K562 (cell line): ENCODE measurements around the gene MT1HL1. TPM values are rescaled to one million over a fixed set of nuclear protein-coding genes. Genes with fewer than 3 reads are reported as not detected.

Source experiments
- ATAC-seq: fragments of 200-7000 bp; cut with Tn5 transposase; 3 replicates; pipeline ENCODE4 v1.9.1; 2020; ENCODE audit warnings: moderate library complexity
- BruUV-seq: library from RNA; stranded (reverse); fragments of 400-500 nt; replicated peaks from 2 replicates; lab custom pipeline; 2021; lab: Mats Ljungman, UMichigan
- CTCF ChIA-PET: fragments of 300-600 bp; formaldehyde crosslinking; extraction: SDS; loops from one replicate; lab custom pipeline; 2021; ENCODE audit warnings: low intra/inter-chr PET ratio; lab: Yijun Ruan, JAX
- POLR2A ChIA-PET: fragments of 300-600, 350-650 bp; sonication (Branson Sonifier 250); formaldehyde crosslinking; extraction: SDS; loops from one replicate; lab custom pipeline; 2021; ENCODE audit warnings: antibody characterized with exemption, inconsistent platforms; lab: Yijun Ruan, JAX
- DNase-seq, 4 experiments: peaks; one replicate each; pipeline versions ENCODE4 v3.0.0 to v3.0.0-alpha.2; 2011 to 2018; ENCODE audit warnings: low spot score in 3 of 4, mixed read lengths in 3 of 4; ENCODE audit errors: extremely low read depth in 1 of 4
- FAIRE-seq: peaks from 2 replicates; lab custom pipeline; 2011; peaks lifted over from hg19 to GRCh38; lab: Jason Lieb, UNC
- H2AFZ ChIP-seq: 2 replicates; pipeline ENCODE4 v1.6.0; 2011; ENCODE audit warnings: low read depth, low read length, control low read depth, inconsistent platforms
- H3K27ac ChIP-seq: fragments of 200-600 bp; 3 replicates; pipeline ENCODE4 v1.8.0; 2011; ENCODE audit warnings: low read depth, mild to moderate bottlenecking, control low read depth, inconsistent platforms, low read length, moderate library complexity, mixed read lengths; ENCODE audit errors: extremely low read depth
- H3K27me3 ChIP-seq, 2 experiments: fragments of 300-600 bp in 1 of 2; 2 replicates in 1 of 2; 3 replicates in 1 of 2; pipeline versions ENCODE4 v1.6.0 to v1.8.0; 2011; ENCODE audit warnings: inconsistent platforms in 2 of 2, low read length in 2 of 2, mild to moderate bottlenecking in 1 of 2, mixed read lengths in 1 of 2, moderate library complexity in 1 of 2; ENCODE audit not compliant: control insufficient read depth in 2 of 2, insufficient read depth in 2 of 2
- H3K36me3 ChIP-seq: fragments of 300-600 bp; 3 replicates; pipeline ENCODE4 v1.8.0; 2011; ENCODE audit warnings: mild to moderate bottlenecking, low read length, inconsistent platforms; ENCODE audit not compliant: control insufficient read depth, insufficient read depth
- H3K4me1 ChIP-seq, 2 experiments: fragments of 200-600 bp in 1 of 2; replicated peaks in 1 of 2; 2 replicates in 1 of 2; 3 replicates in 1 of 2; pipeline versions ENCODE4 v1.5.1 to v1.8.0; 2011; ENCODE audit warnings: inconsistent platforms in 2 of 2, low read length in 2 of 2, mild to moderate bottlenecking in 1 of 2, mixed read lengths in 1 of 2, moderate library complexity in 1 of 2; ENCODE audit not compliant: control insufficient read depth in 2 of 2, insufficient read depth in 2 of 2
- H3K4me2 ChIP-seq: 2 replicates; pipeline ENCODE4 v1.6.1; 2011; ENCODE audit warnings: low read length, control low read depth, inconsistent platforms, mixed read lengths; ENCODE audit not compliant: insufficient read depth
- H3K4me3 ChIP-seq: fragments of 200-600 bp; sonication (generic), shearing (Covaris generic); 2 replicates; pipeline ENCODE4 v1.5.1; 2016; ENCODE audit warnings: control low read depth, inconsistent platforms
- H3K79me2 ChIP-seq: fragments of 200-600 bp; 3 replicates; pipeline ENCODE4 v1.8.0; 2011; ENCODE audit warnings: low read length, inconsistent platforms; ENCODE audit not compliant: control insufficient read depth, insufficient read depth
- H3K9ac ChIP-seq, 2 experiments: 2 replicates each; pipeline versions ENCODE4 v1.6.0 to v1.6.1; 2011; ENCODE audit warnings: low read depth in 2 of 2, low read length in 2 of 2, control low read depth in 1 of 2, inconsistent platforms in 1 of 2, mild to moderate bottlenecking in 1 of 2, mixed read lengths in 1 of 2; ENCODE audit not compliant: insufficient read depth in 1 of 2
- H3K9me1 ChIP-seq: one replicate; pipeline ENCODE4 v1.6.0; 2011; ENCODE audit warnings: inconsistent platforms, mild to moderate bottlenecking, low read length, moderate library complexity; ENCODE audit not compliant: control insufficient read depth, insufficient read depth
- H3K9me3 ChIP-seq: replicated peaks from 2 replicates; pipeline ENCODE4 v1.5.1; 2011; ENCODE audit warnings: low read depth, low read length, inconsistent platforms; ENCODE audit not compliant: control insufficient read depth, insufficient read depth
- H4K20me1 ChIP-seq: replicated peaks from 2 replicates; pipeline ENCODE4 v1.6.1; 2011; ENCODE audit warnings: low read length, inconsistent platforms, mixed read lengths; ENCODE audit not compliant: control insufficient read depth, insufficient read depth
- ARHGAP35 ChIP-seq: fragments of 450-650 bp; IDR thresholded peaks from 2 replicates; pipeline ENCODE4 v1.6.1; 2018; ENCODE audit not compliant: partially characterized antibody
- E2F3 ChIP-seq: fragments of 250-450 bp; sonication (Bioruptor Pico); IDR thresholded peaks from 2 replicates; pipeline ENCODE4 v1.4.0; 2020; ENCODE audit warnings: mild to moderate bottlenecking
- EHMT2 ChIP-seq: fragments of 450-650 bp; IDR thresholded peaks from 2 replicates; pipeline ENCODE4 v1.6.1; 2018; ENCODE audit warnings: antibody characterized with exemption
- MAFK ChIP-seq: IDR thresholded peaks from 2 replicates; pipeline ENCODE4 v1.6.1; 2011; ENCODE audit warnings: low read length, improper control_type of control experiment
- MCM3 ChIP-seq: fragments of 450-650 bp; IDR thresholded peaks from 2 replicates; pipeline ENCODE4 v1.6.1; 2016
- NR2F6 ChIP-seq: fragments of 450-650 bp; formaldehyde crosslinking; IDR thresholded peaks from 2 replicates; pipeline ENCODE4 v1.4.0; 2020; ENCODE audit warnings: mild to moderate bottlenecking
- RCOR1 ChIP-seq, 2 experiments: IDR thresholded peaks; 2 replicates each; pipeline ENCODE4 v1.6.1; 2012; ENCODE audit warnings: low read depth in 2 of 2, low read length in 2 of 2, borderline replicate concordance in 1 of 2, improper control_type of control experiment in 1 of 2
- SETDB1 ChIP-seq: IDR thresholded peaks from one replicate; pipeline ENCODE4 v1.6.1; 2012; ENCODE audit warnings: low read length, control low read depth, inconsistent platforms
- XRCC3 ChIP-seq: fragments of 450-650 bp; IDR thresholded peaks from 2 replicates; pipeline ENCODE4 v1.6.1; 2017; ENCODE audit warnings: mild to moderate bottlenecking, moderate library complexity
- ZNF785 ChIP-seq: fragments of 250-450 bp; sonication (Bioruptor Pico); IDR thresholded peaks from 2 replicates; pipeline ENCODE4 v1.4.0; 2020; ENCODE audit warnings: mild to moderate bottlenecking
- ZSCAN29 ChIP-seq: fragments of 450-650 bp; IDR thresholded peaks from 2 replicates; pipeline ENCODE4 v1.6.1; 2017
- WGBS: fragments of 100-300 bp; shearing (Covaris generic); methylation state at CpG from one replicate; pipeline ENCODE4 v1.1.6; 2016; ENCODE audit warnings: low coverage, mixed read lengths; ENCODE audit not compliant: insufficient coverage; ENCODE audit errors: missing lambda C conversion rate; 5-methylcytosine and 5-hydroxymethylcytosine counted together
- in situ Hi-C: fragments of 300-500 bp; cut with MboI; formaldehyde crosslinking; loops from 4 replicates; pipeline ENCODE4 v1.15.0; 2018; ENCODE audit warnings: inconsistent platforms, mixed read lengths
- intact Hi-C: fragments of 100-400 bp; cut with micrococcal nuclease; formaldehyde crosslinking; loops from 2 replicates; pipeline ENCODE4 v1.14.2; 2022
- polyA plus RNA-seq, 8 experiments: library from polyadenylated mRNA; depleted of rRNA in 4 of 8; stranded (reverse) in 5 of 8; unstranded in 3 of 8; fragments of >200 nt; fragmentation: Nextera tagmentation in 2 of 8; fragmentation: Illumina TruSeq in 1 of 8; extraction: Ambion mirVana in 2 of 8; extraction: Trizol in 1 of 8; gene quantifications; 2 replicates each; pipeline versions ENCODE4 v1.2.1 to v1.2.3, GENCODE V29; 2011 to 2014; ENCODE audit warnings: inconsistent platforms in 1 of 8, missing spikeins in 1 of 8
- total RNA-seq, 7 experiments: library from RNA; depleted of rRNA in 6 of 7; stranded (reverse); fragments of >200 nt in 6 of 7; fragmentation: Illumina TruSeq in 2 of 7; extraction: Trizol in 2 of 7; gene quantifications; 2 replicates each; pipeline versions ENCODE4 v1.2.1 to v1.2.3, GENCODE V29; 2011 to 2021; ENCODE audit warnings: low replicate concordance in 1 of 7
- TF ChIP-seq, protein P1 (sequence below): fragments of 250-450 bp; sonication (Bioruptor Pico); IDR thresholded peaks from 2 replicates; pipeline ENCODE4 v1.8.0; 2021; ENCODE audit warnings: borderline replicate concordance, mild to moderate bottlenecking, moderate library complexity; ENCODE audit not compliant: poor library complexity, severe bottlenecking
- TF ChIP-seq, protein P2 (sequence below): sonication (generic); formaldehyde crosslinking; IDR thresholded peaks from 2 replicates; pipeline ENCODE4 v1.8.1; 2023; ENCODE audit warnings: mild to moderate bottlenecking, missing genetic modification reagents
- TF ChIP-seq, protein P3 (sequence below), 2 experiments: fragments of 250-450 bp in 1 of 2; fragments of 450-650 bp in 1 of 2; sonication (Bioruptor Pico) in 1 of 2; IDR thresholded peaks; 2 replicates each; pipeline versions ENCODE4 v1.6.1 to v1.8.0; 2016 to 2021; ENCODE audit warnings: mild to moderate bottlenecking in 2 of 2, moderate library complexity in 2 of 2, missing compliant biosample characterization in 1 of 2, missing genetic modification characterization in 1 of 2

The MT1HL1 gene
- total and polyA plus RNA-seq, 9 of the 15 experiments (the other 6 are each of a cell fraction or from before 2014, with no cell fraction given): not detected

DNA sequence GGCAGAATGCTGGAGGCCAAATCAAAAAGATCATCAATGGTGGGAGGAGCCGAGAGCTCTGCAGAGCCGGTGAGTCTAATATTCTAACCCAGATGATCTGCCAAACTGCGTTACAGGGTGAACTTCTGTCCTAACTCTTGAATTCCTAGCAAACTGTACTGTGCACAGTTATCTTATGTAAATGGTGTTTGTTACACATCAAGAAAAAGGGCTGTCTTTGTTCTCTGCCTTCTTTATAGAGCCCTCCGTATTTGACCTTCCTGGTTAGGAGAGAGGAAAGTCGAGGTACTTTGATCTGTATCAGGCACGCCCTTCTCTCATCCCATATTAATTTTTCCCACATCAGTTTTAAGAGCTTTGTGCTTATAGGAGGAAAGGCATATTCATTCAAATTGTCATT lies 37.6 kb downstream of the MT1HL1 start:
- Histone ChIP-seq H3K4me1 (no peaks in the 10 kb centered on the region), H3K36me3 (no peaks in the 10 kb centered on the region), H3K27me3 (peaks cover 5 to 10% of the 10 kb centered on the region in 2 experiments), H3K4me2 (no peak overlapping the region), H2AFZ (no peak overlapping the region), H3K9me1 (no peaks in the 10 kb centered on the region), H3K9ac (no peak overlapping the region), H4K20me1 (no peaks in the 10 kb centered on the region), H3K9me3 (no peaks in the 10 kb centered on the region), H3K79me2 (no peaks in the 10 kb centered on the region), H3K27ac (no peak overlapping the region), H3K4me3 (no peak overlapping the region)
- intact Hi-C loops (no loop called here), in situ Hi-C loops (no loop called here)
- CTCF ChIA-PET: no interaction called here
- DNase-seq: no peak
- POLR2A ChIA-PET: no interaction called here
- no TSS peak for BruUV-seq
- no peak for FAIRE-seq
- 0% methylated on average over 6 of the region's 6 CpGs for WGBS
- no peak for ATAC-seq
- TF ChIP-seq E2F3 (CRISPR knock-in tag) (no peak), SETDB1 (no peak), NR2F6 (no peak), MCM3 (no peak), XRCC3 (no peak), EHMT2 (no peak), ARHGAP35 (no peak), MAFK (no peak), RCOR1 (IDR thresholded peaks at IDR 0.05; ENCODE audit: borderline replicate concordance in 1 of 2, low read depth in 2 of 2, low read length in 2 of 2) (no peak), ZNF785 (no peak), ZSCAN29 (no peak)
- TF ChIP-seq, protein P1, sequence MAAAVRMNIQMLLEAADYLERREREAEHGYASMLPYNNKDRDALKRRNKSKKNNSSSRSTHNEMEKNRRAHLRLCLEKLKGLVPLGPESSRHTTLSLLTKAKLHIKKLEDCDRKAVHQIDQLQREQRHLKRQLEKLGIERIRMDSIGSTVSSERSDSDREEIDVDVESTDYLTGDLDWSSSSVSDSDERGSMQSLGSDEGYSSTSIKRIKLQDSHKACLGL (CRISPR knock-in tag): no peak
- TF ChIP-seq, protein P2, sequence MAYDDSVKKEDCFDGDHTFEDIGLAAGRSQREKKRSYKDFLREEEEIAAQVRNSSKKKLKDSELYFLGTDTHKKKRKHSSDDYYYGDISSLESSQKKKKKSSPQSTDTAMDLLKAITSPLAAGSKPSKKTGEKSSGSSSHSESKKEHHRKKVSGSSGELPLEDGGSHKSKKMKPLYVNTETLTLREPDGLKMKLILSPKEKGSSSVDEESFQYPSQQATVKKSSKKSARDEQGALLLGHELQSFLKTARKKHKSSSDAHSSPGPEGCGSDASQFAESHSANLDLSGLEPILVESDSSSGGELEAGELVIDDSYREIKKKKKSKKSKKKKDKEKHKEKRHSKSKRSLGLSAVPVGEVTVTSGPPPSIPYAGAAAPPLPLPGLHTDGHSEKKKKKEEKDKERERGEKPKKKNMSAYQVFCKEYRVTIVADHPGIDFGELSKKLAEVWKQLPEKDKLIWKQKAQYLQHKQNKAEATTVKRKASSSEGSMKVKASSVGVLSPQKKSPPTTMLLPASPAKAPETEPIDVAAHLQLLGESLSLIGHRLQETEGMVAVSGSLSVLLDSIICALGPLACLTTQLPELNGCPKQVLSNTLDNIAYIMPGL (CRISPR knock-in tag): no peak
- TF ChIP-seq, protein P3, sequence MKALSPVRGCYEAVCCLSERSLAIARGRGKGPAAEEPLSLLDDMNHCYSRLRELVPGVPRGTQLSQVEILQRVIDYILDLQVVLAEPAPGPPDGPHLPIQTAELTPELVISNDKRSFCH (CRISPR knock-in tag; IDR thresholded peaks at IDR 0.05): no peak
- TF ChIP-seq, protein P3 (tag; IDR thresholded peaks at IDR 0.05): no peak
